Endothelial cell of umbilical vein (primary cell): ENCODE results near the gene MYOM3.
A peak's percentile ranks its signal among the peaks of the same experiment; 100 is the strongest.

Experiments used
- EZH2 ChIP-seq: IDR thresholded peaks from 2 replicates; pipeline ENCODE4 v1.6.1; 2012; ENCODE audit warnings: borderline replicate concordance, low read depth, mild to moderate bottlenecking, moderate library complexity, low read length, inconsistent platforms; ENCODE audit not compliant: severe bottlenecking
- JUN ChIP-seq: IDR thresholded peaks from 2 replicates; pipeline ENCODE4 v1.6.1; 2011; ENCODE audit warnings: borderline replicate concordance, low read depth; ENCODE audit not compliant: insufficient read length, insufficient read depth
- MYC ChIP-seq: IDR thresholded peaks from one replicate; pipeline ENCODE4 v1.6.1; 2011; ENCODE audit warnings: mild to moderate bottlenecking, low read depth, low read length
- POLR2A ChIP-seq: IDR thresholded peaks from 2 replicates; pipeline ENCODE4 v1.6.1; 2012; ENCODE audit warnings: low read depth, mild to moderate bottlenecking, control low read depth, low read length
- POLR2AphosphoS5 ChIP-seq: IDR thresholded peaks from 2 replicates; pipeline ENCODE4 v1.6.1; 2012; ENCODE audit warnings: low read depth, mild to moderate bottlenecking, control low read depth, low read length, moderate library complexity; ENCODE audit not compliant: insufficient read depth
- TF ChIP-seq, protein P1 (sequence below), 2 donors: IDR thresholded peaks; 1 replicate in 1 of 2; 2 replicates in 1 of 2; pipeline ENCODE4 v1.5.1; 2011; ENCODE audit warnings: low read length in 2 of 2, mild to moderate bottlenecking in 2 of 2, moderate library complexity in 2 of 2, control low read depth in 1 of 2, inconsistent platforms in 1 of 2, low read depth in 1 of 2; ENCODE audit not compliant: insufficient read depth in 1 of 2; ENCODE audit errors: extremely low read depth in 1 of 2
- TF ChIP-seq, protein P2 (sequence below): IDR thresholded peaks from 2 replicates; pipeline ENCODE4 v1.6.1; 2011; ENCODE audit not compliant: insufficient read depth, insufficient read length

DNA sequence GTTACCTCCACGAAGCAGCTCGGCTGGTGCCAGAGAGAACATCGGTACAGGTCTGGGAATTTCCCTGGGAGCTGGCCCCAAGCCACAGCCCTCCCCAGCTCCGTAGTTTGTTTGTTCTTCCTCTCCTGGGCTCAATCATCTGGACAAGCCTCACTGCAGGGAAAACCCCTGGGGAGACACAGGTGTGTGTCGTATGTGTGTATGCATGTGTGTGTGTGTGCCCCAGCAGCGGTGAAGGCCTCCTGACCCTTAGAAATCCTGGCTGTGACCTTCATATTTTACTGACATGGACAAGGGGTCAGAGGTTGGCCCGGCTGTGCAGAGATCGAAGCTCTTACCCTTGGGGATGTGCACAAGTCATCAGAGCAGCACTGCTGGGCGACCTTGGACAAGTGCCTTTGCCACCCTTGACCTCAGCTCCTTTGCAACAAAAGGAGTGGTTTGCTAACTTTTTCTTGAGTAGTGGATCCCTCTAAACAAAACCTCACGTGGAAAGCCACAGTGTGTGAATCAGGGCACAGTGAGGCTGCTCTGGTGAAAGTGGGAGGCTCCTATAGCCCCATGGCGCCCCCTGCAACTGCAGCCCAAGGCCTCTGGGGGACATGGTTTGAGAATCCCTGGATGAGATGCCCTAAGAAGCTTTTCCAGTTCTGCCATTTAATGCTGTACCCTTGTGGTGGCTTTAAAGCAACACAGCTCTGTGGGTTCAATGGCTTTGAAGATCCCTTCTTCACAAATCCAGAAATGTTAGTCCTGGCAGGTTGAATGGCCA is 43.3 kb upstream of the MYOM3 start:
- no peak for TF ChIP-seq EZH2
- TF ChIP-seq, protein P1, sequence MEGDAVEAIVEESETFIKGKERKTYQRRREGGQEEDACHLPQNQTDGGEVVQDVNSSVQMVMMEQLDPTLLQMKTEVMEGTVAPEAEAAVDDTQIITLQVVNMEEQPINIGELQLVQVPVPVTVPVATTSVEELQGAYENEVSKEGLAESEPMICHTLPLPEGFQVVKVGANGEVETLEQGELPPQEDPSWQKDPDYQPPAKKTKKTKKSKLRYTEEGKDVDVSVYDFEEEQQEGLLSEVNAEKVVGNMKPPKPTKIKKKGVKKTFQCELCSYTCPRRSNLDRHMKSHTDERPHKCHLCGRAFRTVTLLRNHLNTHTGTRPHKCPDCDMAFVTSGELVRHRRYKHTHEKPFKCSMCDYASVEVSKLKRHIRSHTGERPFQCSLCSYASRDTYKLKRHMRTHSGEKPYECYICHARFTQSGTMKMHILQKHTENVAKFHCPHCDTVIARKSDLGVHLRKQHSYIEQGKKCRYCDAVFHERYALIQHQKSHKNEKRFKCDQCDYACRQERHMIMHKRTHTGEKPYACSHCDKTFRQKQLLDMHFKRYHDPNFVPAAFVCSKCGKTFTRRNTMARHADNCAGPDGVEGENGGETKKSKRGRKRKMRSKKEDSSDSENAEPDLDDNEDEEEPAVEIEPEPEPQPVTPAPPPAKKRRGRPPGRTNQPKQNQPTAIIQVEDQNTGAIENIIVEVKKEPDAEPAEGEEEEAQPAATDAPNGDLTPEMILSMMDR (IDR thresholded peaks at IDR 0.05; ENCODE audit: extremely low read depth in 1 of 2, insufficient read depth in 1 of 2, low read depth in 1 of 2, low read length in 2 of 2), result peak; percentile 6 to 16
- TF ChIP-seq POLR2A, result no peak
- no peak for TF ChIP-seq JUN
- no peak for TF ChIP-seq POLR2AphosphoS5
- no peak for TF ChIP-seq MYC
- TF ChIP-seq, protein P2, sequence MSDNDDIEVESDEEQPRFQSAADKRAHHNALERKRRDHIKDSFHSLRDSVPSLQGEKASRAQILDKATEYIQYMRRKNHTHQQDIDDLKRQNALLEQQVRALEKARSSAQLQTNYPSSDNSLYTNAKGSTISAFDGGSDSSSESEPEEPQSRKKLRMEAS, result no peak
